Neural cell (in vitro differentiated cells): Measurements from ENCODE around the gene ZCCHC14. TPM values are rescaled to one million over a fixed set of nuclear protein-coding genes. Genes with fewer than 3 reads are reported as not detected.
"Not testable (repeated sequence)": the region's sequence is repeated elsewhere in the genome, so short reads cannot be mapped to it uniquely, and the experiment has no call there.

ENCODE experiments used
- H2AFZ ChIP-seq: fragments of 200-600, 300-800 bp; sonication (generic), shearing (Covaris generic); 2 replicates; pipeline ENCODE4 v1.6.0; 2014; ENCODE audit warnings: low read depth, mild to moderate bottlenecking, antibody characterized with exemption, low read length, moderate library complexity
- H3F3A ChIP-seq: fragments of 200-600 bp; shearing (Covaris generic); 2 replicates; pipeline ENCODE4 v1.6.1; 2016; ENCODE audit warnings: mild to moderate bottlenecking, moderate library complexity, mixed read lengths, antibody characterized with exemption, low read length; ENCODE audit not compliant: insufficient read depth, poor library complexity, severe bottlenecking
- H3K27ac ChIP-seq: fragments of 200-600, 300-800 bp; sonication (generic), shearing (Covaris generic); 2 replicates; pipeline ENCODE4 v1.5.1; 2014; ENCODE audit warnings: mild to moderate bottlenecking, low read length, moderate library complexity
- H3K27me3 ChIP-seq: fragments of 300-800, 200-600 bp; sonication (generic), shearing (Covaris generic); 2 replicates; pipeline ENCODE4 v1.6.0; 2014; ENCODE audit warnings: mild to moderate bottlenecking, low read depth, low read length, moderate library complexity; ENCODE audit not compliant: insufficient read depth
- H3K36me3 ChIP-seq: fragments of 300-800, 200-600 bp; sonication (generic), shearing (Covaris generic); 2 replicates; pipeline ENCODE4 v1.5.1; 2014; ENCODE audit warnings: mild to moderate bottlenecking, antibody characterized with exemption, low read length, moderate library complexity; ENCODE audit not compliant: insufficient read depth
- H3K4me2 ChIP-seq: fragments of 300-800, 200-600 bp; sonication (generic), shearing (Covaris generic); 2 replicates; pipeline ENCODE4 v1.6.0; 2014; ENCODE audit warnings: mild to moderate bottlenecking, low read length
- H3K4me3 ChIP-seq: fragments of 300-800, 200-600 bp; sonication (generic), shearing (Covaris generic); 2 replicates; pipeline ENCODE4 v1.5.1; 2014; ENCODE audit warnings: mild to moderate bottlenecking, low read length, moderate library complexity
- H3K79me2 ChIP-seq: fragments of 200-600 bp; shearing (Covaris generic); replicated peaks from 2 replicates; pipeline ENCODE4 v1.6.0; 2014; ENCODE audit warnings: mild to moderate bottlenecking, low read length, moderate library complexity; ENCODE audit not compliant: insufficient read depth
- H3K9ac ChIP-seq: fragments of 300-800, 200-600 bp; sonication (generic), shearing (Covaris generic); 2 replicates; pipeline ENCODE4 v1.6.1; 2016; ENCODE audit warnings: mild to moderate bottlenecking, low read length, mixed read lengths
- H3K9me2 ChIP-seq: fragments of 200-600 bp; shearing (Covaris generic); 2 replicates; pipeline ENCODE4 v1.6.1; 2016; ENCODE audit warnings: mild to moderate bottlenecking, low read length, mixed read lengths; ENCODE audit not compliant: insufficient read depth
- H3K9me3 ChIP-seq: fragments of 200-600, 300-800 bp; sonication (generic), shearing (Covaris generic); 2 replicates; pipeline ENCODE4 v1.6.1; 2016; ENCODE audit warnings: mild to moderate bottlenecking, mixed run types, low read length, moderate library complexity, mixed read lengths
- H4K20me1 ChIP-seq: fragments of 200-600 bp; shearing (Covaris generic); 2 replicates; pipeline ENCODE4 v1.6.1; 2016; ENCODE audit warnings: mild to moderate bottlenecking, mixed run types; ENCODE audit not compliant: insufficient read depth
- EP300 ChIP-seq: fragments of 450-650 bp; conservative IDR thresholded peaks from 2 replicates; pipeline ENCODE4 v1.6.1; 2014; ENCODE audit warnings: antibody characterized with exemption, mild to moderate bottlenecking, moderate library complexity; ENCODE audit not compliant: poor library complexity, severe bottlenecking
- MXI1 ChIP-seq: fragments of 450-650 bp; conservative IDR thresholded peaks from 2 replicates; pipeline ENCODE4 v1.6.1; 2014; ENCODE audit warnings: antibody characterized with exemption, mild to moderate bottlenecking; ENCODE audit not compliant: poor library complexity, severe bottlenecking
- POLR2AphosphoS5 ChIP-seq: IDR thresholded peaks from 2 replicates; pipeline ENCODE4 v1.6.1; 2012
- RAD21 ChIP-seq: fragments of 450-650 bp; conservative IDR thresholded peaks from 2 replicates; pipeline ENCODE4 v1.6.1; 2014; ENCODE audit warnings: antibody characterized with exemption, mild to moderate bottlenecking, moderate library complexity
- SMC3 ChIP-seq: fragments of 450-650 bp; conservative IDR thresholded peaks from 2 replicates; pipeline ENCODE4 v1.6.1; 2014; ENCODE audit warnings: antibody characterized with exemption, mild to moderate bottlenecking, moderate library complexity; ENCODE audit not compliant: poor library complexity
- TAF1 ChIP-seq: IDR thresholded peaks from 2 replicates; pipeline ENCODE4 v1.6.1; 2012; ENCODE audit warnings: low read depth
- polyA plus RNA-seq: library from polyadenylated mRNA; depleted of rRNA; stranded (reverse); fragments of >200 nt; gene quantifications from 2 replicates; pipeline ENCODE4 v1.2.3, GENCODE V29; 2014
- TF ChIP-seq, protein P1 (sequence below): fragments of 450-650 bp; IDR thresholded peaks from 2 replicates; pipeline ENCODE4 v1.5.1; 2014; ENCODE audit warnings: antibody characterized with exemption, mild to moderate bottlenecking, moderate library complexity; ENCODE audit not compliant: poor library complexity, severe bottlenecking

Gene ZCCHC14
- polyA plus RNA-seq, 1 donor from 2014 or later = 22.1 TPM

GRCh38 chr16:87503232-87503937, 10.6 kb upstream of the ZCCHC14 start:
- not testable (repeated sequence) for H4K20me1 ChIP-seq, H3K27me3 ChIP-seq, H3K79me2 ChIP-seq, H3F3A ChIP-seq, H3K9me3 ChIP-seq, H3K27ac ChIP-seq, H2AFZ ChIP-seq, H3K9ac ChIP-seq, H3K4me3 ChIP-seq, H3K36me3 ChIP-seq, H3K9me2 ChIP-seq, H3K4me2 ChIP-seq

DNA sequence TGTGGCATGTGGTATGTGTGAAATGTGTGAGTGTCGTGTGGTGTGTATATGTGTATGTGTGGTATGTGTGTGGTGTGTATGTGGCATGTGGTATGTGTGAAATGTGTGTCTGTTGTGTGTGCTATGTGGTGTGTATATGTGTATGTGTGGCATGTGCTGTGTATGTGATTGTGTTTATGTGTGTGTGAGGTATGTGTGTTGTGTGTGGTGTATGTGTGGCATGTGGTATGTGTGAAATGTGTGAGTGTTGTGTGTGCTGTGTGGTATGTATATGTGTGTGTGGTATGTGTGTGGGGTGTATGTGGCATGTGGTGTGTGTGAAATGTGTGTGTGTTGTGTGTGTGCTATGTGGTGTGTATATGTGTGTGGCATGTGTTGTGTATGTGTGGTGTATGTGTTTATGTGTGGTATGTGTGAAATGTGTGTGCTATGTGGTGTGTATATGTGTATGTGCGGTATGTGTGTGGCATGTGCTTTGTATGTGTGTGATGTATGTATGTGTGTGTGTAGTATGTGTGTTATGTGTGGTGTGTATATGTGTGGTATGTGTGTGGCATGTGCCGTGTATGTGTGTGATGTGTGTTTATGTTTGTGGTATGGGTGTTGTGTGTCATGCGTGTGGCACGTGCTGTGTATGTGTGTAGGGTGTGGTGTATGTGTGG, 9.6 kb upstream of the ZCCHC14 start:
- H2AFZ ChIP-seq = no peak overlapping the region
- no peaks in the 10 kb centered on the region for H3F3A ChIP-seq
- no peak overlapping the region for H3K27ac ChIP-seq
- H4K20me1 ChIP-seq = no peaks in the 10 kb centered on the region
- no peak overlapping the region for H3K4me3 ChIP-seq
- no peaks in the 10 kb centered on the region for H3K36me3 ChIP-seq
- no peak for TF ChIP-seq POLR2AphosphoS5
- TF ChIP-seq EP300 = no peak
- TF ChIP-seq, protein P1, sequence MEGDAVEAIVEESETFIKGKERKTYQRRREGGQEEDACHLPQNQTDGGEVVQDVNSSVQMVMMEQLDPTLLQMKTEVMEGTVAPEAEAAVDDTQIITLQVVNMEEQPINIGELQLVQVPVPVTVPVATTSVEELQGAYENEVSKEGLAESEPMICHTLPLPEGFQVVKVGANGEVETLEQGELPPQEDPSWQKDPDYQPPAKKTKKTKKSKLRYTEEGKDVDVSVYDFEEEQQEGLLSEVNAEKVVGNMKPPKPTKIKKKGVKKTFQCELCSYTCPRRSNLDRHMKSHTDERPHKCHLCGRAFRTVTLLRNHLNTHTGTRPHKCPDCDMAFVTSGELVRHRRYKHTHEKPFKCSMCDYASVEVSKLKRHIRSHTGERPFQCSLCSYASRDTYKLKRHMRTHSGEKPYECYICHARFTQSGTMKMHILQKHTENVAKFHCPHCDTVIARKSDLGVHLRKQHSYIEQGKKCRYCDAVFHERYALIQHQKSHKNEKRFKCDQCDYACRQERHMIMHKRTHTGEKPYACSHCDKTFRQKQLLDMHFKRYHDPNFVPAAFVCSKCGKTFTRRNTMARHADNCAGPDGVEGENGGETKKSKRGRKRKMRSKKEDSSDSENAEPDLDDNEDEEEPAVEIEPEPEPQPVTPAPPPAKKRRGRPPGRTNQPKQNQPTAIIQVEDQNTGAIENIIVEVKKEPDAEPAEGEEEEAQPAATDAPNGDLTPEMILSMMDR = no peak
- TF ChIP-seq MXI1 = no peak
- no peak for TF ChIP-seq RAD21
- TF ChIP-seq SMC3 = no peak
- TF ChIP-seq TAF1 = no peak
- no peak overlapping the region for H3K9ac ChIP-seq
- H3K9me3 ChIP-seq = no peaks in the 10 kb centered on the region
- H3K27me3 ChIP-seq = no peaks in the 10 kb centered on the region
- no peaks in the 10 kb centered on the region for H3K79me2 ChIP-seq
- H3K9me2 ChIP-seq = no peaks in the 10 kb centered on the region
- H3K4me2 ChIP-seq = no peak overlapping the region

DNA sequence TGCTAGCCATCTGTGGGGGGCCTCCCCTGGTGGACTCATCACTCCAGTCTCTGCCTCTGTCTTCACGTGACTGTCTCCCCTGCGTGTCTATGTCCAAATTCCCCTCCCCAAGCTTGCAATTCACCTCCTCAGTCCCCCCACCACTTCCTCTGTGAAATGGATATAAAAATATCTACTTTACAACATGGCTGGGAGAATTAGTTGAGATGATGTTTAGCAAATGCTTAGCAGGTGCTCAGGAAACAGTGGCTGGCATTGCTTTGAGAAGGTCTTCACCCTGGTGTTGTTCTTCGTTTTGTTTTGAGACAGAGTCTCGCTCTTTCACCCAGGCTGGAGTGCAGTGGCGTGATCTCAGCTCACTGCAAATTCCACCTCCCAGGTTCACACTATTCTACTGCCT, 8.3 kb upstream of the ZCCHC14 start:
- Histone ChIP-seq H3K4me2 (no peak overlapping the region), H2AFZ (no peak overlapping the region), H3K27ac (no peak overlapping the region), H3K9me3 (no peaks in the 10 kb centered on the region), H3K27me3 (no peaks in the 10 kb centered on the region), H4K20me1 (no peaks in the 10 kb centered on the region), H3F3A (no peaks in the 10 kb centered on the region), H3K36me3 (no peaks in the 10 kb centered on the region), H3K9ac (no peak overlapping the region), H3K79me2 (no peaks in the 10 kb centered on the region), H3K4me3 (no peak overlapping the region), H3K9me2 (no peaks in the 10 kb centered on the region)
- TF ChIP-seq, protein P1 = no peak
- TF ChIP-seq MXI1 (no peak), SMC3 (no peak), RAD21 (no peak), EP300 (no peak), POLR2AphosphoS5 (no peak)
